Astrocyte (in vitro differentiated cells and primary cell): ENCODE data around the gene RNU6-1.
A peak's percentile ranks its signal among the peaks of the same experiment; 100 is the strongest.

Experiments used
- EZH2 ChIP-seq: IDR thresholded peaks from 2 replicates; pipeline ENCODE4 v1.6.1; 2012; ENCODE audit warnings: mild to moderate bottlenecking, low read length, inconsistent platforms; ENCODE audit not compliant: insufficient read depth
- TF ChIP-seq, protein P1 (sequence below): IDR thresholded peaks from 2 replicates; pipeline ENCODE4 v1.5.1; 2011; ENCODE audit warnings: low read depth, mild to moderate bottlenecking, inconsistent platforms, low read length, moderate library complexity; ENCODE audit not compliant: insufficient read depth

DNA sequence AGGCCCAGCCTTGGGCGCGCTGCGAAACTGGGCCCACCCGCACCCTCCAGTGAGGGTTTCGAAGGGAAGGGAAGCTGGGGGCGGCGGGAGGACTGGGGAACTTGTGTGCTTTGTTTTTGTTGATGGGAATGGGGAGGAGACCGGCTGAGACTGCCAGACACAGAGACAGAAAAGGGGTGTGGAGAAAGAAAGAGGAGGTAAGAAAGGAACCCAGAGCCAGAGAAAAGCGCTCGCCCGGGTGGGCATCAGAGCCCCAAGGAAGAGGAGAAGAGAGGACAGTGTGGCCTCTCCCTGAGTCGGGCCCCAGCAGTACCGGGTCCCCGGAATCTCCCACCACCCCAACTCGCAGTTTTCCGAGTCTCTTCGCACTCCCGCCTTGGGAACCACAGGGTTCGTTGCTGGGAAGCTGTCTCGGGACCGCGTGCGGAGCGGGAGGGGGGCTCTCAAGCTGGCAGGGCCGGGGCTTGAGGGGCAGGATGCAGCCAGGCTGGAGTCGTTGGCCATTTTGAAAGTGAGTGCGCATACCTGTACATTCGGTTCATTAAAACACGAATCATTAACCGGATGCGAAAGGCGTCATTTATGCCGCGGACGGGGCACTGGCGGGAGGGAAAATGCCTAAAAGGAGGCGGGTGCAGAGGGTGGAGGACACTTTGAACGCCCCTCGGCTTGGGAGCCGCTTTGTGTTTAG is 11.4 kb downstream of the RNU6-1 start:
- TF ChIP-seq, protein P1, sequence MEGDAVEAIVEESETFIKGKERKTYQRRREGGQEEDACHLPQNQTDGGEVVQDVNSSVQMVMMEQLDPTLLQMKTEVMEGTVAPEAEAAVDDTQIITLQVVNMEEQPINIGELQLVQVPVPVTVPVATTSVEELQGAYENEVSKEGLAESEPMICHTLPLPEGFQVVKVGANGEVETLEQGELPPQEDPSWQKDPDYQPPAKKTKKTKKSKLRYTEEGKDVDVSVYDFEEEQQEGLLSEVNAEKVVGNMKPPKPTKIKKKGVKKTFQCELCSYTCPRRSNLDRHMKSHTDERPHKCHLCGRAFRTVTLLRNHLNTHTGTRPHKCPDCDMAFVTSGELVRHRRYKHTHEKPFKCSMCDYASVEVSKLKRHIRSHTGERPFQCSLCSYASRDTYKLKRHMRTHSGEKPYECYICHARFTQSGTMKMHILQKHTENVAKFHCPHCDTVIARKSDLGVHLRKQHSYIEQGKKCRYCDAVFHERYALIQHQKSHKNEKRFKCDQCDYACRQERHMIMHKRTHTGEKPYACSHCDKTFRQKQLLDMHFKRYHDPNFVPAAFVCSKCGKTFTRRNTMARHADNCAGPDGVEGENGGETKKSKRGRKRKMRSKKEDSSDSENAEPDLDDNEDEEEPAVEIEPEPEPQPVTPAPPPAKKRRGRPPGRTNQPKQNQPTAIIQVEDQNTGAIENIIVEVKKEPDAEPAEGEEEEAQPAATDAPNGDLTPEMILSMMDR, result no peak
- TF ChIP-seq EZH2, result peak; percentile 88
